H9 (cell line): ENCODE data around the gene PRIM2. TPM values are rescaled to one million over a fixed set of nuclear protein-coding genes. Genes with fewer than 3 reads are reported as not detected.
"Not testable (repeated sequence)": the region's sequence is repeated elsewhere in the genome, so short reads cannot be mapped to it uniquely, and the experiment has no call there.

Experiments
- DNase-seq: peaks from one replicate; pipeline ENCODE4 v3.0.0-alpha.2; 2017
- H2AFZ ChIP-seq: one replicate; pipeline ENCODE4 v1.6.1; 2013; ENCODE audit warnings: mild to moderate bottlenecking, low read length, control low read depth, moderate library complexity
- H2AK5ac ChIP-seq: 2 replicates; pipeline ENCODE4 v1.6.1; 2013; ENCODE audit warnings: low read length, control low read depth, mixed read lengths; ENCODE audit not compliant: insufficient read length
- H2BK120ac ChIP-seq: one replicate; pipeline ENCODE4 v1.6.1; 2013; ENCODE audit warnings: low read depth, mild to moderate bottlenecking, low read length, control low read depth, inconsistent platforms; ENCODE audit not compliant: poor library complexity, severe bottlenecking
- H2BK12ac ChIP-seq: 2 replicates; pipeline ENCODE4 v1.6.1; 2013; ENCODE audit warnings: low read length, control low read depth, mixed read lengths, low read depth; ENCODE audit not compliant: insufficient read length
- H2BK15ac ChIP-seq: 2 replicates; pipeline ENCODE4 v1.6.1; 2013; ENCODE audit warnings: low read depth, low read length, control low read depth
- H2BK20ac ChIP-seq: one replicate; pipeline ENCODE4 v1.6.1; 2013; ENCODE audit warnings: low read depth, mild to moderate bottlenecking, low read length, control low read depth, inconsistent platforms; ENCODE audit not compliant: poor library complexity, severe bottlenecking
- H2BK5ac ChIP-seq: 2 replicates; pipeline ENCODE4 v1.6.1; 2013; ENCODE audit warnings: low read length, control low read depth, mixed read lengths; ENCODE audit not compliant: insufficient read length
- H3K14ac ChIP-seq: 2 replicates; pipeline ENCODE4 v1.6.1; 2013; ENCODE audit warnings: low read length, control low read depth; ENCODE audit not compliant: insufficient read depth
- H3K18ac ChIP-seq: 2 replicates; pipeline ENCODE4 v1.6.1; 2013; ENCODE audit warnings: low read depth, mild to moderate bottlenecking, mixed read lengths, low read length, control low read depth; ENCODE audit not compliant: insufficient read length
- H3K23ac ChIP-seq: 2 replicates; pipeline ENCODE4 v1.6.1; 2013; ENCODE audit warnings: low read length, control low read depth, mixed read lengths, low read depth; ENCODE audit not compliant: insufficient read length
- H3K23me2 ChIP-seq: 2 replicates; pipeline ENCODE4 v1.6.1; 2013; ENCODE audit warnings: low read depth, mild to moderate bottlenecking, mixed read lengths, low read length, control low read depth; ENCODE audit not compliant: insufficient read length, poor library complexity, severe bottlenecking
- H3K27ac ChIP-seq: 2 replicates; pipeline ENCODE4 v1.5.1; 2013; ENCODE audit warnings: low read length, control low read depth, mixed read lengths, low read depth; ENCODE audit not compliant: insufficient read length
- H3K27me3 ChIP-seq: 2 replicates; pipeline ENCODE4 v1.6.1; 2013; ENCODE audit warnings: low read length, control low read depth, inconsistent platforms; ENCODE audit not compliant: insufficient read depth
- H3K4ac ChIP-seq: 2 replicates; pipeline ENCODE4 v1.6.1; 2013; ENCODE audit warnings: low read depth, mild to moderate bottlenecking, control low read depth, inconsistent platforms, low read length, moderate library complexity
- H3K4me1 ChIP-seq: 2 replicates; pipeline ENCODE4 v1.6.1; 2013; ENCODE audit warnings: low read length, control low read depth, inconsistent platforms; ENCODE audit not compliant: insufficient read depth
- H3K4me2 ChIP-seq: 2 replicates; pipeline ENCODE4 v1.6.1; 2013; ENCODE audit warnings: low read length, control low read depth, mixed read lengths; ENCODE audit not compliant: insufficient read length, insufficient read depth
- H3K56ac ChIP-seq: 2 replicates; pipeline ENCODE4 v1.6.1; 2013; ENCODE audit warnings: low read depth, mild to moderate bottlenecking, mixed read lengths, low read length, control low read depth; ENCODE audit not compliant: insufficient read length
- H3K79me1 ChIP-seq: 2 replicates; pipeline ENCODE4 v1.6.1; 2013; ENCODE audit warnings: low read depth, mild to moderate bottlenecking, moderate library complexity, low read length, control low read depth, inconsistent platforms; ENCODE audit not compliant: insufficient read depth, poor library complexity, severe bottlenecking
- H3K79me2 ChIP-seq: 2 replicates; pipeline ENCODE4 v1.6.1; 2013; ENCODE audit warnings: low read length, control low read depth, inconsistent platforms; ENCODE audit not compliant: insufficient read depth
- H3K9ac ChIP-seq: 2 replicates; pipeline ENCODE4 v1.6.1; 2013; ENCODE audit warnings: low read length, control low read depth, mixed read lengths; ENCODE audit not compliant: insufficient read length; ENCODE audit errors: extremely low read depth
- H3K9me3 ChIP-seq: one replicate; pipeline ENCODE4 v1.6.1; 2013; ENCODE audit warnings: low read depth, low read length, inconsistent platforms; ENCODE audit not compliant: control insufficient read depth
- H3T11ph ChIP-seq: one replicate; pipeline ENCODE4 v1.6.1; 2013; ENCODE audit warnings: mild to moderate bottlenecking, low read length, control low read depth, inconsistent platforms
- H4K20me1 ChIP-seq: one replicate; pipeline ENCODE4 v1.6.1; 2013; ENCODE audit not compliant: control insufficient read depth, insufficient read length, insufficient read depth
- H4K5ac ChIP-seq: 2 replicates; pipeline ENCODE4 v1.6.1; 2013; ENCODE audit warnings: low read depth, mild to moderate bottlenecking, mixed read lengths, low read length, control low read depth; ENCODE audit not compliant: insufficient read length
- H4K8ac ChIP-seq: replicated peaks from 2 replicates; pipeline ENCODE4 v1.6.1; 2013; ENCODE audit warnings: low read length, control low read depth, mixed read lengths, low read depth; ENCODE audit not compliant: insufficient read length
- H4K91ac ChIP-seq: 2 replicates; pipeline ENCODE4 v1.6.1; 2013; ENCODE audit warnings: low read depth, mild to moderate bottlenecking, moderate library complexity, mixed read lengths, low read length, control low read depth; ENCODE audit not compliant: insufficient read length
- H3K27ac Mint-ChIP-seq, 3 experiments: 2 replicates in 2 of 3; 3 replicates in 1 of 3; pipeline ENCODE4 v1.8.0; 2020 to 2021; ENCODE audit warnings: mixed read lengths in 3 of 3, mild to moderate bottlenecking in 1 of 3, moderate library complexity in 1 of 3
- H3K27me3 Mint-ChIP-seq: 2 replicates; pipeline ENCODE4 v1.8.0; 2021; ENCODE audit warnings: low read depth, mild to moderate bottlenecking, moderate library complexity, mixed read lengths
- H3K36me3 Mint-ChIP-seq, 3 experiments: 2 replicates in 2 of 3; 3 replicates in 1 of 3; pipeline ENCODE4 v1.8.0; 2020 to 2021; ENCODE audit warnings: low read depth in 3 of 3, mixed read lengths in 3 of 3; ENCODE audit not compliant: insufficient read depth in 1 of 3
- H3K4me1 Mint-ChIP-seq, 2 experiments: 2 replicates each; pipeline ENCODE4 v1.8.0; 2020; ENCODE audit warnings: mixed read lengths in 2 of 2
- H3K4me3 Mint-ChIP-seq, 2 experiments: 2 replicates in 1 of 2; 3 replicates in 1 of 2; pipeline ENCODE4 v1.8.0; 2020 to 2021; ENCODE audit warnings: mild to moderate bottlenecking in 2 of 2, mixed read lengths in 2 of 2, moderate library complexity in 1 of 2
- H3K9me3 Mint-ChIP-seq, 2 experiments: 2 replicates in 1 of 2; 3 replicates in 1 of 2; pipeline ENCODE4 v1.8.0; 2020; ENCODE audit warnings: mild to moderate bottlenecking in 2 of 2, mixed read lengths in 2 of 2, moderate library complexity in 1 of 2
- WGBS: extraction: QIAGEN DNeasy Blood & Tissue Kit; methylation state at CpG from one replicate; pipeline ENCODE4 v1.1.7; 2013; ENCODE audit warnings: missing lambda C conversion rate, low lambda C conversion rate, mixed read lengths; ENCODE audit not compliant: insufficient read length; ENCODE audit errors: extremely low coverage; 5-methylcytosine and 5-hydroxymethylcytosine counted together
- total RNA-seq: library from RNA; stranded (reverse); gene quantifications from 2 replicates; pipeline ENCODE4 v1.2.1, GENCODE V29; 2021

The PRIM2 gene
- total RNA-seq, 1 experiment from 2014 or later, result 43.0 TPM

GRCh38 chr6:57293472-57293871 is 24.0 kb upstream of the PRIM2 start:
- H3K79me2 ChIP-seq, H3K27me3 Mint-ChIP-seq: not testable (repeated sequence)

More at GRCh38 chr6:57293472-57293871, 24.0 kb upstream of the PRIM2 start:
- H2BK15ac ChIP-seq, H3K36me3 Mint-ChIP-seq, H3K14ac ChIP-seq, DNase-seq, H3K4me2 ChIP-seq, H3T11ph ChIP-seq, H4K5ac ChIP-seq, H3K4me3 Mint-ChIP-seq, H2BK120ac ChIP-seq, H4K20me1 ChIP-seq, H3K4me1 Mint-ChIP-seq, H3K23me2 ChIP-seq, H3K79me1 ChIP-seq, H2BK12ac ChIP-seq, H2AFZ ChIP-seq, H3K4ac ChIP-seq, H3K27ac ChIP-seq, H3K27me3 ChIP-seq, H2AK5ac ChIP-seq, H2BK20ac ChIP-seq, H3K18ac ChIP-seq, H3K23ac ChIP-seq, H3K9me3 ChIP-seq, H2BK5ac ChIP-seq, H3K4me1 ChIP-seq, H4K8ac ChIP-seq, H3K9ac ChIP-seq, H4K91ac ChIP-seq, H3K27ac Mint-ChIP-seq, H3K9me3 Mint-ChIP-seq, H3K56ac ChIP-seq: not testable (repeated sequence)
- no CpG with 5 or more reads among the region's 1 CpG for WGBS
